ENCODE measurements around the gene LEFTY1. TPM values are rescaled to one million over a fixed set of nuclear protein-coding genes. Genes with fewer than 3 reads are reported as not detected.

Gene LEFTY1
- total RNA-seq, 2 experiments from 2014 or later = 0.09 to 1.0 TPM

DNA sequence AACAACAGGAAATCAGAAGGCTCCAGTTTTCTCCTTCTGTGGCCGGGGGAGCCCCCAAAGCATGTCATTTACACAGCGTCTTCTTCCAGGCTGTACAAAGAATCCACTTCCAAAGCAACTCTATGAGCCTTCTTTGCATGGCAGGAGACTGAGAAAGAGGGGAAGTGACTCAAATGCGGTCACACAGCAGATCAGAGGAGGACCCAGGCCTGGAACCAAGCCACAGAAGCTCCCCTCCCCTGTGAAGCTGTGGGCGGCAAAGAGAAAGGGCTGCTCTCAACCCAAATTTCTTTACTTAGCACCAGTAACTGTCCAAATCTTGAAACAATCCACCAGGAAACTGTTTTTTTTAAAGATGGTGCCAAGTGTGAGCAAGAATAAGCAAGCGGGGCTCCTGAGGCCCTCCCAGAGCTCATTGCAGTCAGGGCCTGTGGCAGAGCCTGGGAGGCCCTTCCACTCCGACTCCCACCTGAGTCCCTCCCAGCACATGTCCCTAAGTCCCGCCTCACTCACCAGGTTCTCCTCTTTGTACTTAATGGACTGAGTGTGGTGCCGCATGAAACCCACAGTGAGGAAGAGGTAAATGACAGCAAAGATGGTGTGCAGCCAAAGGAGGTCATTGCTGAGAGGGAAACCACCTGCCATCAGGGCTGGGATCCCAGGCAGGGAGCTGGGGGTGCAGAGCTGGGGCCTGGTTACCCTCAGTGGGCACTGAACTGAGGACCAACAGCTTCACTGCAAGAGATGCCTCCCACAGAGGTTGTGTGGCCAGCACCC, 22.7 kb downstream of the LEFTY1 start:
- no peaks in the 10 kb centered on the region for H3K9me2 ChIP-seq (ENCODE audit: insufficient read depth, low read length)
- no peak overlapping the region for H2AFZ ChIP-seq (ENCODE audit: low read length)
- no peaks in the 10 kb centered on the region for H3K4me1 ChIP-seq (ENCODE audit: insufficient read depth, low read length, poor library complexity, severe bottlenecking)
- no TSS peak for BruUV-seq (replicated peaks)
- no peak overlapping the region for H3K4me3 ChIP-seq (ENCODE audit: low read depth, low read length, poor library complexity, severe bottlenecking)
- POLR2A ChIA-PET = interaction anchor here (1.2 to 1.6 kb wide), 2 partner anchors 15 to 321 kb away, joined by 4 to 5 read pairs; no protein-coding TSS in a partner anchor
- no peaks in the 10 kb centered on the region for H4K20me1 ChIP-seq (ENCODE audit: insufficient read depth, low read length)
- H3K4me2 ChIP-seq (ENCODE audit: low read length) = no peak overlapping the region
- no peak for DNase-seq (ENCODE audit: low spot score)
- TF ChIP-seq, protein P1, sequence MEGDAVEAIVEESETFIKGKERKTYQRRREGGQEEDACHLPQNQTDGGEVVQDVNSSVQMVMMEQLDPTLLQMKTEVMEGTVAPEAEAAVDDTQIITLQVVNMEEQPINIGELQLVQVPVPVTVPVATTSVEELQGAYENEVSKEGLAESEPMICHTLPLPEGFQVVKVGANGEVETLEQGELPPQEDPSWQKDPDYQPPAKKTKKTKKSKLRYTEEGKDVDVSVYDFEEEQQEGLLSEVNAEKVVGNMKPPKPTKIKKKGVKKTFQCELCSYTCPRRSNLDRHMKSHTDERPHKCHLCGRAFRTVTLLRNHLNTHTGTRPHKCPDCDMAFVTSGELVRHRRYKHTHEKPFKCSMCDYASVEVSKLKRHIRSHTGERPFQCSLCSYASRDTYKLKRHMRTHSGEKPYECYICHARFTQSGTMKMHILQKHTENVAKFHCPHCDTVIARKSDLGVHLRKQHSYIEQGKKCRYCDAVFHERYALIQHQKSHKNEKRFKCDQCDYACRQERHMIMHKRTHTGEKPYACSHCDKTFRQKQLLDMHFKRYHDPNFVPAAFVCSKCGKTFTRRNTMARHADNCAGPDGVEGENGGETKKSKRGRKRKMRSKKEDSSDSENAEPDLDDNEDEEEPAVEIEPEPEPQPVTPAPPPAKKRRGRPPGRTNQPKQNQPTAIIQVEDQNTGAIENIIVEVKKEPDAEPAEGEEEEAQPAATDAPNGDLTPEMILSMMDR (conservative IDR thresholded peaks at IDR 0.05; ENCODE audit: low read length) = no peak
- no peak for TF ChIP-seq EZH2phosphoT487 (IDR thresholded peaks at IDR 0.05; ENCODE audit: borderline replicate concordance, low read depth, low read length)
- H3K79me2 ChIP-seq (ENCODE audit: insufficient read depth, low read depth, low read length) = no peaks in the 10 kb centered on the region
- no peaks in the 10 kb centered on the region for H3K9me3 ChIP-seq (ENCODE audit: low read length)
- H3K27ac ChIP-seq (ENCODE audit: low read depth, low read length, poor library complexity, severe bottlenecking) = no peak overlapping the region
- intact Hi-C loops (cut with micrococcal nuclease; ENCODE audit: unreplicated experiment) = no loop called here
- H3K36me3 ChIP-seq (ENCODE audit: insufficient read depth, low read length) = peaks cover 52% of the 10 kb centered on the region
- CTCF ChIA-PET (ENCODE audit: unreplicated experiment) = no interaction called here

- H3K27ac ChIP-seq (ENCODE audit: low read depth, low read length, poor library complexity, severe bottlenecking) = no peak overlapping the region
- no peak overlapping the region for H2AFZ ChIP-seq (ENCODE audit: low read length)
- POLR2A ChIA-PET = interaction anchor here (1.6 kb wide), 1 partner anchor 15 kb away, joined by 5 read pairs; no protein-coding TSS in a partner anchor
- peaks cover 52% of the 10 kb centered on the region for H3K36me3 ChIP-seq (ENCODE audit: insufficient read depth, low read length)
- intact Hi-C loops (cut with micrococcal nuclease; ENCODE audit: unreplicated experiment) = no loop called here
- no peaks in the 10 kb centered on the region for H3K79me2 ChIP-seq (ENCODE audit: insufficient read depth, low read depth, low read length)
- H4K20me1 ChIP-seq (ENCODE audit: insufficient read depth, low read length) = no peaks in the 10 kb centered on the region
- no peaks in the 10 kb centered on the region for H3K9me2 ChIP-seq (ENCODE audit: insufficient read depth, low read length)
- TF ChIP-seq EZH2phosphoT487 (IDR thresholded peaks at IDR 0.05; ENCODE audit: borderline replicate concordance, low read depth, low read length) = no peak
- TF ChIP-seq, protein P1 (conservative IDR thresholded peaks at IDR 0.05; ENCODE audit: low read length) = no peak
- H3K4me3 ChIP-seq (ENCODE audit: low read depth, low read length, poor library complexity, severe bottlenecking) = no peak overlapping the region
- no peak for DNase-seq (ENCODE audit: low spot score)
- no TSS peak for BruUV-seq (replicated peaks)
- no peaks in the 10 kb centered on the region for H3K4me1 ChIP-seq (ENCODE audit: insufficient read depth, low read length, poor library complexity, severe bottlenecking)
- H3K4me2 ChIP-seq (ENCODE audit: low read length) = no peak overlapping the region
- H3K9me3 ChIP-seq (ENCODE audit: low read length) = no peaks in the 10 kb centered on the region
- CTCF ChIA-PET (ENCODE audit: unreplicated experiment) = no interaction called here
These were observed 23.4 kb downstream of the LEFTY1 start for GRCh38 chr1:225865514-225865913.

DNA sequence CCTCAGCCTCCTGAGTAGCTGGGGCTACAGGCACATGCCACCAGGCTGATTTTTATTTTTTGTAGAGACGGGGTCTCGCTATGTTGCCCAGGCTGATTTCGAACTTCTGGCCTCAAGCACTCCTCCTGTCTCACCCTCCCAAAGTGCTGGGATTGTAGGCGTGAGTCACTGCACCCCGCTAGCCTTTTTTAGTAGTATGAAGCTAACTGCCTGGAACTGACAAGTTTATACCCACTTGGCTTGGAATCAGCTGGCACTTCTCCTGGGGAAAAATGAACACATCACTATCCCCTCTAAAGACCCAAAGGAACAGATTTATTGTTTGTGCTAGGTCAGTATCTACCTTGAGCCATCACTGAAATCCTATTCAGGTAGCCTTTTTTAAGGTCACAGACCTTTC, 25.8 kb downstream of the LEFTY1 start:
- H3K4me3 ChIP-seq (ENCODE audit: low read depth, low read length, poor library complexity, severe bottlenecking) = no peak overlapping the region
- no peaks in the 10 kb centered on the region for H3K4me1 ChIP-seq (ENCODE audit: insufficient read depth, low read length, poor library complexity, severe bottlenecking)
- no peak overlapping the region for H3K27ac ChIP-seq (ENCODE audit: low read depth, low read length, poor library complexity, severe bottlenecking)
- H4K20me1 ChIP-seq (ENCODE audit: insufficient read depth, low read length) = no peaks in the 10 kb centered on the region
- H3K9me2 ChIP-seq (ENCODE audit: insufficient read depth, low read length) = no peaks in the 10 kb centered on the region
- H3K4me2 ChIP-seq (ENCODE audit: low read length) = no peak overlapping the region
- DNase-seq (ENCODE audit: low spot score) = no peak
- H3K79me2 ChIP-seq (ENCODE audit: insufficient read depth, low read depth, low read length) = no peaks in the 10 kb centered on the region
- peaks cover 48% of the 10 kb centered on the region for H3K36me3 ChIP-seq (ENCODE audit: insufficient read depth, low read length)
- POLR2A ChIA-PET = interaction anchor here (0.6 kb wide), 1 partner anchor 438 kb away, joined by 3 read pairs; no protein-coding TSS in a partner anchor
- H2AFZ ChIP-seq (ENCODE audit: low read length) = no peak overlapping the region
- CTCF ChIA-PET (ENCODE audit: unreplicated experiment) = no interaction called here
- intact Hi-C loops (cut with micrococcal nuclease; ENCODE audit: unreplicated experiment) = no loop called here
- no TSS peak for BruUV-seq (replicated peaks)
- TF ChIP-seq EZH2phosphoT487 (IDR thresholded peaks at IDR 0.05; ENCODE audit: borderline replicate concordance, low read depth, low read length) = no peak
- TF ChIP-seq, protein P1 (conservative IDR thresholded peaks at IDR 0.05; ENCODE audit: low read length) = no peak
- no peaks in the 10 kb centered on the region for H3K9me3 ChIP-seq (ENCODE audit: low read length)

Data from OCI-LY7 (cell line).